BJ (cell line): ENCODE data around the gene MAP1LC3B2. TPM values are rescaled to one million over a fixed set of nuclear protein-coding genes. Genes with fewer than 3 reads are reported as not detected.

Experiments
- CTCF ChIA-PET: fragments of 350-600 bp; formaldehyde crosslinking; extraction: SDS; loops from one replicate; lab custom pipeline; 2021; ENCODE audit warnings: antibody characterized with exemption, inconsistent platforms; lab: Yijun Ruan, JAX
- POLR2A ChIA-PET: fragments of 300-600 bp; sonication (Branson Sonifier 250); formaldehyde crosslinking; extraction: SDS; loops from one replicate; lab custom pipeline; 2021; ENCODE audit warnings: antibody characterized with exemption; lab: Charles Lee
- DNase-seq: peaks from one replicate; pipeline ENCODE4 v3.0.0-alpha.2; 2011; ENCODE audit warnings: low read depth
- H3K27me3 ChIP-seq: 2 replicates; pipeline ENCODE4 v1.6.0; 2011; ENCODE audit warnings: low read length; ENCODE audit not compliant: control insufficient read depth, insufficient read depth
- H3K36me3 ChIP-seq: 2 replicates; pipeline ENCODE4 v1.5.1; 2011; ENCODE audit warnings: low read length; ENCODE audit not compliant: control insufficient read depth, insufficient read depth
- H3K4me3 ChIP-seq: 2 replicates; pipeline ENCODE4 v1.5.1; 2011; ENCODE audit warnings: low read depth, mild to moderate bottlenecking, control low read depth, low read length
- CTCF ChIP-seq: IDR thresholded peaks from 2 replicates; pipeline ENCODE4 v1.5.1; 2011; ENCODE audit warnings: low read depth, mild to moderate bottlenecking, control low read depth, inconsistent platforms, low read length, moderate library complexity; ENCODE audit not compliant: insufficient read depth
- polyA plus RNA-seq: library from polyadenylated mRNA; depleted of rRNA; stranded (reverse); fragments of >200 nt; gene quantifications from 2 replicates; pipeline ENCODE4 v1.2.3, GENCODE V29; 2011

MAP1LC3B2 gene
- polyA plus RNA-seq, 1 experiment: 1.6 TPM

- POLR2A ChIA-PET: no interaction called here
Observed at GRCh38 chr12:116545936-116546335, 13.2 kb upstream of the MAP1LC3B2 start.

GRCh38 chr12:116547955-116548501 is 11.2 kb upstream of the MAP1LC3B2 start:
- CTCF ChIA-PET: interaction anchor here (1.0 kb wide), 1 partner anchor 8 kb away, joined by 3 read pairs; no protein-coding TSS in a partner anchor
- Histone ChIP-seq H3K36me3 (no peaks in the 10 kb centered on the region), H3K4me3 (no peak overlapping the region), H3K27me3 (no peaks in the 10 kb centered on the region; the same call in 1 of the 2 replicates)
- no peak for TF ChIP-seq CTCF
- POLR2A ChIA-PET: no interaction called here
- no peak for DNase-seq

More at GRCh38 chr12:116545936-116546335, 13.2 kb upstream of the MAP1LC3B2 start:
- no peak for DNase-seq
- no peak for TF ChIP-seq CTCF
- Histone ChIP-seq H3K4me3 (no peak overlapping the region), H3K27me3 (no peaks in the 10 kb centered on the region; the same call in 1 of the 2 replicates), H3K36me3 (no peaks in the 10 kb centered on the region)
- CTCF ChIA-PET: no interaction called here

GRCh38 chr12:116549993-116550392 is 9.2 kb upstream of the MAP1LC3B2 start:
- DNase-seq: no peak
- H3K4me3 ChIP-seq: no peak overlapping the region
- ChIA-PET POLR2A (no interaction called here), CTCF (interaction anchor here (1.5 kb wide), 1 partner anchor 9 kb away, joined by 5 read pairs; the partner anchor contains the start of gene MAP1LC3B2)
- no peak for TF ChIP-seq CTCF
- H3K27me3 ChIP-seq: no peaks in the 10 kb centered on the region; the same call in 1 of the 2 replicates
- no peaks in the 10 kb centered on the region for H3K36me3 ChIP-seq

GRCh38 chr12:116551151-116551550 is 8.0 kb upstream of the MAP1LC3B2 start:
- H3K36me3 ChIP-seq: no peaks in the 10 kb centered on the region
- POLR2A ChIA-PET: no interaction called here
- H3K27me3 ChIP-seq: no peaks in the 10 kb centered on the region; the same call in 1 of the 2 replicates
- CTCF ChIA-PET: no interaction called here
- no peak for DNase-seq
- no peak for TF ChIP-seq CTCF
- no peak overlapping the region for H3K4me3 ChIP-seq

- ChIA-PET POLR2A (no interaction called here), CTCF (no interaction called here)
- TF ChIP-seq CTCF: no peak
Observed at GRCh38 chr12:116551619-116551951, 7.6 kb upstream of the MAP1LC3B2 start.

More at GRCh38 chr12:116551619-116551951, 7.6 kb upstream of the MAP1LC3B2 start:
- no peaks in the 10 kb centered on the region; the same call in 1 of the 2 replicates for H3K27me3 ChIP-seq
- no peak overlapping the region for H3K4me3 ChIP-seq
- no peak for DNase-seq
- H3K36me3 ChIP-seq: no peaks in the 10 kb centered on the region
